MM.1S (cell line): ENCODE results near the gene KLF1.

Experiments
- DNase-seq: peaks from one replicate; pipeline ENCODE4 v3.0.0-alpha.2; 2015
- H2AFZ ChIP-seq: fragments of 300-600 bp; sonication (generic); 2 replicates; pipeline ENCODE4 v1.6.0; 2016; ENCODE audit warnings: antibody characterized with exemption, low read length
- H3F3A ChIP-seq: fragments of 300-600 bp; sonication (generic); 2 replicates; pipeline ENCODE4 v1.6.1; 2016; ENCODE audit warnings: mild to moderate bottlenecking, antibody characterized with exemption, low read length, moderate library complexity, mixed read lengths; ENCODE audit not compliant: insufficient read depth
- H3K27ac ChIP-seq: fragments of 300-600 bp; sonication (generic); 2 replicates; pipeline ENCODE4 v1.5.1; 2016; ENCODE audit warnings: mild to moderate bottlenecking, low read length
- H3K27me3 ChIP-seq: fragments of 300-600 bp; sonication (generic); replicated peaks from 2 replicates; pipeline ENCODE4 v1.6.0; 2016; ENCODE audit warnings: low read length; ENCODE audit not compliant: insufficient read depth
- H3K36me3 ChIP-seq: fragments of 300-600 bp; sonication (generic); replicated peaks from 2 replicates; pipeline ENCODE4 v1.6.1; 2016; ENCODE audit warnings: mild to moderate bottlenecking, low read length, mixed read lengths; ENCODE audit not compliant: insufficient read depth
- H3K4me1 ChIP-seq: fragments of 300-600 bp; sonication (generic); 2 replicates; pipeline ENCODE4 v1.6.1; 2016; ENCODE audit warnings: low read length, mixed read lengths
- H3K4me2 ChIP-seq: fragments of 300-600 bp; sonication (generic); 2 replicates; pipeline ENCODE4 v1.6.0; 2016; ENCODE audit warnings: low read depth, low read length
- H3K4me3 ChIP-seq: fragments of 300-600 bp; sonication (generic); 2 replicates; pipeline ENCODE4 v1.5.1; 2016; ENCODE audit warnings: low read length, mixed read lengths
- H3K79me2 ChIP-seq: fragments of 300-600 bp; sonication (generic); 2 replicates; pipeline ENCODE4 v1.6.1; 2016; ENCODE audit warnings: mixed run types, low read length, mixed read lengths
- H3K9ac ChIP-seq: fragments of 300-600 bp; sonication (generic); 2 replicates; pipeline ENCODE4 v1.6.1; 2016; ENCODE audit warnings: low read length, mixed read lengths
- H3K9me2 ChIP-seq: fragments of 300-600 bp; sonication (generic); replicated peaks from 2 replicates; pipeline ENCODE4 v1.6.1; 2016; ENCODE audit warnings: mild to moderate bottlenecking, low read length, mixed read lengths; ENCODE audit not compliant: insufficient read depth
- H3K9me3 ChIP-seq: fragments of 300-600 bp; sonication (generic); replicated peaks from 2 replicates; pipeline ENCODE4 v1.6.1; 2016; ENCODE audit warnings: mild to moderate bottlenecking, low read length, mixed read lengths; ENCODE audit not compliant: insufficient read depth
- H4K20me1 ChIP-seq: fragments of 300-600 bp; sonication (generic); 2 replicates; pipeline ENCODE4 v1.6.1; 2016; ENCODE audit warnings: mild to moderate bottlenecking, low read length, moderate library complexity, mixed read lengths; ENCODE audit not compliant: insufficient read depth
- CTCF ChIP-seq: fragments of 300-600 bp; sonication (generic); IDR thresholded peaks from 2 replicates; pipeline ENCODE4 v1.5.1; 2016; ENCODE audit warnings: antibody characterized with exemption, low read length, mixed read lengths
- EZH2 ChIP-seq: fragments of 300-600 bp; sonication (generic); optimal IDR thresholded peaks from 2 replicates; pipeline ENCODE3; 2017; ENCODE audit warnings: low read depth, mild to moderate bottlenecking, antibody characterized with exemption, low read length, mixed read lengths
- EZH2phosphoT487 ChIP-seq: fragments of 300-600 bp; sonication (generic); IDR thresholded peaks from 2 replicates; pipeline ENCODE4 v1.6.1; 2018; ENCODE audit warnings: antibody characterized with exemption, low read length

Gene KLF1

GRCh38 chr19:12838182-12838885 is 48.7 kb downstream of the KLF1 start, which contains the start of gene MAST1:
Gene MAST1 (plus strand): TSS chr19:12838515. CDS start chr19:12838573, 58 bp downstream.
- Histone ChIP-seq H4K20me1 (no peaks in the 10 kb centered on the region), H3F3A (no peaks in the 10 kb centered on the region), H3K4me3 (peak within 1 kb of the TSS; percentile 45), H3K27me3 (peaks cover 93% of the 10 kb centered on the region), H3K4me2 (peak within 1 kb of the TSS; percentile 62), H3K4me1 (peaks cover under 1% of the 10 kb centered on the region; the same call in 1 of the 2 replicates), H3K9ac (no peak within 1 kb of the TSS), H3K9me2 (no peaks in the 10 kb centered on the region), H3K27ac (no peak within 1 kb of the TSS), H2AFZ (no peak within 1 kb of the TSS), H3K36me3 (no peaks in the 10 kb centered on the region), H3K9me3 (no peaks in the 10 kb centered on the region), H3K79me2 (no peaks in the 10 kb centered on the region)
- peak; percentile 45 for DNase-seq
- TF ChIP-seq EZH2phosphoT487 (no peak), EZH2 (no peak), CTCF (0 out of 2 replicates have a peak, but pooled peaks have one; percentile 16)

GRCh38 chr19:12837225-12837624 is 49.8 kb downstream of the KLF1 start:
- H3K36me3 ChIP-seq, result no peaks in the 10 kb centered on the region
- H3K4me3 ChIP-seq, result no peak overlapping the region
- H2AFZ ChIP-seq, result no peak overlapping the region
- no peak overlapping the region for H3K4me2 ChIP-seq
- H3F3A ChIP-seq, result no peaks in the 10 kb centered on the region
- TF ChIP-seq EZH2phosphoT487, result no peak
- TF ChIP-seq CTCF, result no peak
- no peak for TF ChIP-seq EZH2
- H3K27ac ChIP-seq, result no peak overlapping the region
- H3K4me1 ChIP-seq, result peaks cover 3% of the 10 kb centered on the region; the same call in 1 of the 2 replicates
- no peaks in the 10 kb centered on the region for H4K20me1 ChIP-seq
- no peaks in the 10 kb centered on the region for H3K79me2 ChIP-seq
- H3K9me3 ChIP-seq, result no peaks in the 10 kb centered on the region
- H3K27me3 ChIP-seq, result peaks cover 89% of the 10 kb centered on the region
- no peak overlapping the region for H3K9ac ChIP-seq
- H3K9me2 ChIP-seq, result no peaks in the 10 kb centered on the region
- DNase-seq, result no peak

- no peaks in the 10 kb centered on the region for H3K9me3 ChIP-seq
- no peak overlapping the region for H3K27ac ChIP-seq
- H3K9me2 ChIP-seq, result no peaks in the 10 kb centered on the region
- TF ChIP-seq EZH2phosphoT487 (no peak), CTCF (no peak), EZH2 (no peak)
- no peaks in the 10 kb centered on the region for H4K20me1 ChIP-seq
- H2AFZ ChIP-seq, result no peak overlapping the region
- H3F3A ChIP-seq, result no peaks in the 10 kb centered on the region
- H3K79me2 ChIP-seq, result no peaks in the 10 kb centered on the region
- no peak overlapping the region for H3K9ac ChIP-seq
- H3K4me2 ChIP-seq, result peak overlapping the region; percentile 3; the same call in 1 of the 2 replicates
- no peak overlapping the region for H3K4me3 ChIP-seq
- H3K27me3 ChIP-seq, result peaks cover 83% of the 10 kb centered on the region
- no peak for DNase-seq
- H3K36me3 ChIP-seq, result no peaks in the 10 kb centered on the region
- peaks cover 3% of the 10 kb centered on the region; the same call in 1 of the 2 replicates for H3K4me1 ChIP-seq
Measured at GRCh38 chr19:12836529-12836863, 50.5 kb downstream of the KLF1 start.
